HG03139 (cell line): ENCODE results near the gene C16orf92.

Source experiments
- ATAC-seq: cut with Tn5 transposase; IDR thresholded peaks from one replicate; pipeline ENCODE4 v1.9.1; 2021; ENCODE audit not compliant: unreplicated experiment

Gene C16orf92

GRCh38 chr16:30022887-30023286 lies at the start of gene C16orf92:
Gene C16orf92, plus strand, starts transcription at chr16:30023198. Its CDS starts 143 bp downstream, at chr16:30023341.
- no peak for ATAC-seq

- peak; percentile 80 for ATAC-seq
These were observed 49.4 kb upstream of the C16orf92 start, which contains the start of gene TAOK2 for GRCh38 chr16:29973384-29974246. Gene TAOK2, plus strand, starts transcription at chr16:29973868. Its CDS starts 3,905 bp downstream, at chr16:29977773.

- no peak for ATAC-seq
These were observed 48.5 kb upstream of the C16orf92 start for GRCh38 chr16:29974291-29975133.

- ATAC-seq: no peak
These were observed 47.9 kb upstream of the C16orf92 start for GRCh38 chr16:29975134-29975538.

- ATAC-seq: no peak
These were observed 47.0 kb upstream of the C16orf92 start for GRCh38 chr16:29975811-29976511.

- ATAC-seq: no peak
These were observed 45.8 kb upstream of the C16orf92 start for GRCh38 chr16:29977063-29977825.

- no peak for ATAC-seq
These were observed 44.9 kb upstream of the C16orf92 start for GRCh38 chr16:29978081-29978480.

- ATAC-seq: no peak
These were observed 44.3 kb upstream of the C16orf92 start for GRCh38 chr16:29978564-29979270.

GRCh38 chr16:29982560-29983419 lies 40.2 kb upstream of the C16orf92 start:
- ATAC-seq: no peak

- no peak for ATAC-seq
These were observed 39.4 kb upstream of the C16orf92 start for GRCh38 chr16:29983420-29984136.

- ATAC-seq: no peak
These were observed 38.7 kb upstream of the C16orf92 start for GRCh38 chr16:29984137-29984763.

- no peak for ATAC-seq
These were observed 38.2 kb upstream of the C16orf92 start for GRCh38 chr16:29984764-29985147.

GRCh38 chr16:29985271-29985811 lies 37.7 kb upstream of the C16orf92 start:
- ATAC-seq: no peak

GRCh38 chr16:29986231-29986630 lies 36.8 kb upstream of the C16orf92 start:
- ATAC-seq: no peak

- ATAC-seq: no peak
These were observed 36.1 kb upstream of the C16orf92 start for GRCh38 chr16:29986931-29987330.

GRCh38 chr16:29987371-29988085 lies 35.5 kb upstream of the C16orf92 start:
- ATAC-seq: no peak
